Measurements from ENCODE around the gene GSS.

GRCh38 chr20:34965051-34965450 is 9.4 kb upstream of the GSS start:
- TF ChIP-seq POU2F2 (IDR thresholded peaks at IDR 0.05; ENCODE audit: low read depth, low read length): no peak
- no peak for TF ChIP-seq POLR2A (IDR thresholded peaks at IDR 0.05; ENCODE audit: low read depth, low read length)
- TF ChIP-seq PAX5 (IDR thresholded peaks at IDR 0.05; ENCODE audit: insufficient read depth, low read length, severe bottlenecking): no peak
- no peak for TF ChIP-seq TAF1 (IDR thresholded peaks at IDR 0.05; ENCODE audit: low read depth, low read length)
